ENCODE data around the gene GAB2.
"Not testable (repeated sequence)": the region's sequence is repeated elsewhere in the genome, so short reads cannot be mapped to it uniquely, and the experiment has no call there.

The GAB2 gene

GRCh38 chr11:78371221-78371891 lies 46.3 kb downstream of the GAB2 start:
- DNase-seq (ENCODE audit: low read depth in 1 of 2, low spot score in 1 of 2): no peak

- no peak for DNase-seq (ENCODE audit: low read depth in 1 of 2, low spot score in 1 of 2)
Observed at GRCh38 chr11:78370406-78371172, 47.0 kb downstream of the GAB2 start.

GRCh38 chr11:78365381-78365792 lies 52.2 kb downstream of the GAB2 start:
- DNase-seq (ENCODE audit: low read depth in 1 of 2, low spot score in 1 of 2): no peak

GRCh38 chr11:78364128-78364751 lies 53.4 kb downstream of the GAB2 start:
- DNase-seq (ENCODE audit: low read depth in 1 of 2, low spot score in 1 of 2): no peak

GRCh38 chr11:78363024-78363619 lies 54.5 kb downstream of the GAB2 start:
- no peak for DNase-seq (ENCODE audit: low read depth in 1 of 2, low spot score in 1 of 2)

- no peak for DNase-seq (ENCODE audit: low read depth in 1 of 2, low spot score in 1 of 2)
Observed at GRCh38 chr11:78361228-78361627, 56.4 kb downstream of the GAB2 start.

GRCh38 chr11:78359921-78360320 lies 57.7 kb downstream of the GAB2 start:
- no peak for DNase-seq (ENCODE audit: low read depth in 1 of 2, low spot score in 1 of 2)

GRCh38 chr11:78357924-78358323 lies 59.7 kb downstream of the GAB2 start:
- not testable (repeated sequence) for DNase-seq (ENCODE audit: low read depth in 1 of 2, low spot score in 1 of 2)

GRCh38 chr11:78357425-78357824 lies 60.2 kb downstream of the GAB2 start:
- DNase-seq (ENCODE audit: low read depth in 1 of 2, low spot score in 1 of 2): not testable (repeated sequence)

- DNase-seq (ENCODE audit: low read depth in 1 of 2, low spot score in 1 of 2): not testable (repeated sequence)
Observed at GRCh38 chr11:78355742-78356141, 61.9 kb downstream of the GAB2 start.

GRCh38 chr11:78355309-78355705 lies 62.3 kb downstream of the GAB2 start:
- DNase-seq (ENCODE audit: low read depth in 1 of 2, low spot score in 1 of 2): no peak

- DNase-seq (ENCODE audit: low read depth in 1 of 2, low spot score in 1 of 2): no peak
Observed at GRCh38 chr11:78354408-78355308, 63.0 kb downstream of the GAB2 start.

GRCh38 chr11:78351979-78352841 lies 65.4 kb downstream of the GAB2 start:
- DNase-seq (ENCODE audit: low read depth in 1 of 2, low spot score in 1 of 2): no peak

GRCh38 chr11:78351193-78351592 lies 66.4 kb downstream of the GAB2 start:
- no peak for DNase-seq (ENCODE audit: low read depth in 1 of 2, low spot score in 1 of 2)

- DNase-seq (ENCODE audit: low read depth in 1 of 2, low spot score in 1 of 2): no peak
Observed at GRCh38 chr11:78350646-78351165, 66.9 kb downstream of the GAB2 start.

GRCh38 chr11:78350091-78350645 lies 67.5 kb downstream of the GAB2 start:
- DNase-seq (ENCODE audit: low read depth in 1 of 2, low spot score in 1 of 2): no peak

GRCh38 chr11:78349624-78350023 lies 68.0 kb downstream of the GAB2 start:
- no peak for DNase-seq (ENCODE audit: low read depth in 1 of 2, low spot score in 1 of 2)

GRCh38 chr11:78349114-78349513 lies 68.5 kb downstream of the GAB2 start:
- no peak for DNase-seq (ENCODE audit: low read depth in 1 of 2, low spot score in 1 of 2)

- DNase-seq (ENCODE audit: low read depth in 1 of 2, low spot score in 1 of 2): no peak
Observed at GRCh38 chr11:78347956-78348355, 69.7 kb downstream of the GAB2 start.
